Bronchial epithelial cell (primary cell): ENCODE measurements around the gene ITPR3. TPM values are rescaled to one million over a fixed set of nuclear protein-coding genes. Genes with fewer than 3 reads are reported as not detected.
"Not testable (repeated sequence)": the region's sequence is repeated elsewhere in the genome, so short reads cannot be mapped to it uniquely, and the experiment has no call there.

Experiments used
- DNase-seq: peaks from one replicate; pipeline ENCODE4 v3.0.0-alpha.2; 2010; ENCODE audit warnings: low read depth
- FAIRE-seq: peaks from 2 replicates; lab custom pipeline; 2011; peaks lifted over from hg19 to GRCh38; lab: Jason Lieb, UNC
- H3K27me3 ChIP-seq: 2 replicates; pipeline ENCODE4 v1.5.1; 2011; ENCODE audit warnings: low read length; ENCODE audit not compliant: control insufficient read depth, insufficient read depth
- H3K36me3 ChIP-seq: 2 replicates; pipeline ENCODE4 v1.5.1; 2011; ENCODE audit warnings: low read length; ENCODE audit not compliant: control insufficient read depth, insufficient read depth
- H3K4me3 ChIP-seq: 2 replicates; pipeline ENCODE4 v1.5.1; 2011; ENCODE audit warnings: mild to moderate bottlenecking, low read depth, low read length, control low read depth
- CTCF ChIP-seq: IDR thresholded peaks from 2 replicates; pipeline ENCODE4 v1.5.1; 2011; ENCODE audit warnings: mild to moderate bottlenecking, moderate library complexity, low read length, control low read depth, inconsistent platforms; ENCODE audit not compliant: insufficient read depth, severe bottlenecking
- total RNA-seq: library from RNA; depleted of rRNA; stranded (reverse); fragments of >200 nt; gene quantifications from 2 replicates; pipeline ENCODE4 v1.2.1, GENCODE V29; 2014

The ITPR3 gene
- total RNA-seq, 1 donor from 2014 or later, result 95.6 TPM

DNA sequence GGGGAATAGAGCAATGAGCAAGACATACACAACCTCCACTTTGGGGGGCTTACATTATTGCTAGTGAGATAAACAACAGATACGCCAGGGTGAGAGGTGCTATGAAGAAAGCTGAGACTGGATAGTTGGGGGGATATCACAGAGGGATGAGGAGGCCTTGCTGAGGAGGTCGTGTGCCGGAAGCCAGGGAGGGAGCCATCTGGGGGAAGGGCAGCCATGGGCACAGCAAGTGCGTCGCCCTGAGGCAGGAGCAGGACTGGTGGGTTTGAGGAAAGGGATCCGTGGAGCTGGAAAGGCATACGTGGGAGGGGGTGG is 28.9 kb upstream of the ITPR3 start:
- no peak overlapping the region for H3K4me3 ChIP-seq
- FAIRE-seq (no peak), DNase-seq (no peak)
- H3K36me3 ChIP-seq, result no peaks in the 10 kb centered on the region
- no peak for TF ChIP-seq CTCF
- no peaks in the 10 kb centered on the region for H3K27me3 ChIP-seq

- H3K4me3 ChIP-seq, result no peak overlapping the region
- FAIRE-seq (no peak), DNase-seq (no peak)
- no peaks in the 10 kb centered on the region for H3K36me3 ChIP-seq
- no peak for TF ChIP-seq CTCF
- H3K27me3 ChIP-seq, result no peaks in the 10 kb centered on the region
Observed at GRCh38 chr6:33592595-33593413, 28.3 kb upstream of the ITPR3 start.

DNA sequence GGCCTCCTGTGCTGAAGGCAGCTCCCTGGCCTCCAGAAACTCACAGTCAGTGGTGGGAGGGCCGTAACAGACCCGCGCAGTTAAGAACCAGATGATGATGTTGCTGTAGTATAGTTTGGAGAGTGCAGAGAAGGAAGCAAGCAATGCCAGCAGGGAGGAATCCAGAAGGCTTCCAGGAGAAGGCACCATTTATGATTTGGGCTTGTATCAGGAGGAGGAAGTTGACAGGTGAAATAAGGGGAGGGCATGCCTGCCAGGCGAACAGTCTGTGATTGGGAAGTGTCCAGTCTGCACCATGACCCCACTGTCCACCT is 27.8 kb upstream of the ITPR3 start:
- no peaks in the 10 kb centered on the region for H3K36me3 ChIP-seq
- DNase-seq (no peak), FAIRE-seq (no peak)
- H3K27me3 ChIP-seq, result no peaks in the 10 kb centered on the region
- H3K4me3 ChIP-seq, result no peak overlapping the region
- TF ChIP-seq CTCF, result no peak

GRCh38 chr6:33595001-33595846 is 25.9 kb upstream of the ITPR3 start:
- peak; percentile 53 for DNase-seq
- no peaks in the 10 kb centered on the region for H3K36me3 ChIP-seq
- FAIRE-seq, result no peak
- no peak for TF ChIP-seq CTCF
- H3K27me3 ChIP-seq, result no peaks in the 10 kb centered on the region
- no peak overlapping the region for H3K4me3 ChIP-seq

- DNase-seq, H3K27me3 ChIP-seq, FAIRE-seq, H3K36me3 ChIP-seq, H3K4me3 ChIP-seq: not testable (repeated sequence)
Observed at GRCh38 chr6:33596894-33597293, 24.2 kb upstream of the ITPR3 start.

DNA sequence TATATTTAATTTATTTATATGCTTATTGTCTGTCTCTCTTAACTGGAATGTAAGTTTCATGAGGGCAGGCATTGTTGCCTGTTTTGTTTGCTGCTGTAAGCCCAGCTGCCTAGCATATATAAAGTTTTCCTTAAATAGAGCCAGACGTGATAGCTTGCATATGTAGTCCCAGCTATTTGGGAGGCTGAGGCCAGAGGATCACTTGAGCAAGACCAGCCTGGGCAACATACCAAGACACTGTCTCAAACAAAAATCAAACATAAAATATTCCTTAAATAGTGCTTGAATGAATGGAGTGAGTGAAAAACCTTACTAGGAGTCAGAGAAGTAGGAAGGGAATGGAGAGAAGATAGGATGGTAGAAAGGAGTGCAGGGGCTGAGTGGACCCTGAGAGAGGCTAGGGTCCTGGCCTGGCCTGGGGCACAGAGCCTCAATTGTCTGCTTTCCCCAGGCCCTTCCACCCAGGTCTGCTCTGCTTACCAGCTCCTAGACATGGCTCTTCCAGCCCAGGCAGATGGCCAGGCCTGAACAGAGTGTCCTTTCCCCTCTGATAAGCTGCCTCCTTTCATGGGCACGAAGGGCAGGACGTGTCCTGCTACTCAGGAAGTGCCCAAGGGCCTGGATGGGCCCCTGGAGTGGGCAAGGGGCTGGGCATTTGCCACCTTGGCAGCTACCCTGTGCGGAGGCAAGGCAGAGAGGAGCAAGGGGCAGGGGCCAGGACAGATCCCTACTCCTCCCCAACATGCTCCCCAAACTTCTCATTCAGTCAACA is 23.4 kb upstream of the ITPR3 start:
- Histone ChIP-seq H3K36me3 (no peaks in the 10 kb centered on the region), H3K27me3 (no peaks in the 10 kb centered on the region), H3K4me3 (no peak overlapping the region)
- FAIRE-seq (no peak), DNase-seq (no peak)
- TF ChIP-seq CTCF, result no peak
